Gastrocnemius medialis (tissue), 4 donors: ENCODE data around the gene LCE3E.

Experiments used
- POLR2A ChIP-seq, 2 donors: fragments of 450-650 bp; IDR thresholded peaks; one replicate each; pipeline ENCODE4 v1.6.1; 2017; ENCODE audit warnings: antibody characterized with exemption in 2 of 2, mild to moderate bottlenecking in 2 of 2, moderate library complexity in 2 of 2
- TF ChIP-seq, protein P1 (sequence below), 5 experiments: fragments of 450-650 bp in 3 of 5; fragments of 200-600 bp in 2 of 5; sonication (generic) in 2 of 5; IDR thresholded peaks in 4 of 5; conservative IDR thresholded peaks in 1 of 5; 1 replicate in 4 of 5; 2 replicates in 1 of 5; pipeline ENCODE4 v1.5.1; 2016 to 2019; ENCODE audit warnings: antibody characterized with exemption in 5 of 5, mild to moderate bottlenecking in 3 of 5, moderate library complexity in 3 of 5

DNA sequence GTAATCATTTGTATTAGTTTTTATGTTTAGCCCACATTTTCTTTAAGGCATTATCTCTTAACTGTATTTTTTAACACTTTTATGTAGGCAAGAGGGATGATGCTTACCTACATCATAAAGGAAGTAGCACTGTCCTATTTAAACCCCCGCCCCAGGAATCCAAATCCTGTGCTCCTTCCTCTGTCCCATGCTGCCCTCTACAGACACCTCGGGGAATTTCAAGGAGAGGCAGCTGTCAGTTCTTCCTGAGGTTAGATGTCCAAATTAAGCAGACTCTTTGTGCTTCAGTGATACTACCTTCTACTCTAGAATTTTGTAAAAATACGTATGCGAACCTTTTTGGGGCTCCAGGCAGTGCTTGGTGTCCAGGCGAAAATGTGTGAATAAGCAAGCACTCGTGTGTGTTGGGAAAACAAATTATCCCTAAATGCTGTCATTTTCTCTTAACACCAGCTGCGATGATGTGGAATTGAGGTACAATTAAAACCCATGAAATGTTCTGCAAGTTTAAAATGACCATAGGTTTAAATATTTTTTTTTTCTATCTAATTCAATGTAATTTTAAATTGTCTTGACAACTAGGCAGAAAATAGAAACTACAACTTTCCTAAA, 33.1 kb downstream of the LCE3E start:
- TF ChIP-seq POLR2A (IDR thresholded peaks at IDR 0.05) = no peak
- TF ChIP-seq, protein P1, sequence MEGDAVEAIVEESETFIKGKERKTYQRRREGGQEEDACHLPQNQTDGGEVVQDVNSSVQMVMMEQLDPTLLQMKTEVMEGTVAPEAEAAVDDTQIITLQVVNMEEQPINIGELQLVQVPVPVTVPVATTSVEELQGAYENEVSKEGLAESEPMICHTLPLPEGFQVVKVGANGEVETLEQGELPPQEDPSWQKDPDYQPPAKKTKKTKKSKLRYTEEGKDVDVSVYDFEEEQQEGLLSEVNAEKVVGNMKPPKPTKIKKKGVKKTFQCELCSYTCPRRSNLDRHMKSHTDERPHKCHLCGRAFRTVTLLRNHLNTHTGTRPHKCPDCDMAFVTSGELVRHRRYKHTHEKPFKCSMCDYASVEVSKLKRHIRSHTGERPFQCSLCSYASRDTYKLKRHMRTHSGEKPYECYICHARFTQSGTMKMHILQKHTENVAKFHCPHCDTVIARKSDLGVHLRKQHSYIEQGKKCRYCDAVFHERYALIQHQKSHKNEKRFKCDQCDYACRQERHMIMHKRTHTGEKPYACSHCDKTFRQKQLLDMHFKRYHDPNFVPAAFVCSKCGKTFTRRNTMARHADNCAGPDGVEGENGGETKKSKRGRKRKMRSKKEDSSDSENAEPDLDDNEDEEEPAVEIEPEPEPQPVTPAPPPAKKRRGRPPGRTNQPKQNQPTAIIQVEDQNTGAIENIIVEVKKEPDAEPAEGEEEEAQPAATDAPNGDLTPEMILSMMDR (IDR thresholded peaks at IDR 0.05 in 4 of 5, conservative IDR thresholded peaks at IDR 0.05 in 1 of 5) = peak in 1 of 5 experiments; percentile 26
